Thoracic aorta (tissue), 2 donors: ENCODE results near the gene SYDE2. TPM values are rescaled to one million over a fixed set of nuclear protein-coding genes. Genes with fewer than 3 reads are reported as not detected.

ENCODE experiments used
- ATAC-seq: fragments of 150-250 bp; one replicate; pipeline ENCODE4 v1.8.0; 2017; ENCODE audit warnings: low read depth; ENCODE audit not compliant: insufficient number of reproducible peaks, low FRiP score
- DNase-seq: peaks from one replicate; pipeline ENCODE4 v3.0.0-alpha.2; 2020; ENCODE audit warnings: low spot score
- H3K27ac ChIP-seq, 2 donors: fragments of 200-600 bp; sonication (generic); 1 replicate in 1 of 2; 2 replicates in 1 of 2; pipeline ENCODE4 v1.5.1; 2016; ENCODE audit warnings: mild to moderate bottlenecking in 2 of 2, moderate library complexity in 2 of 2
- H3K27me3 ChIP-seq: fragments of 200-600 bp; sonication (generic); replicated peaks from 2 replicates; pipeline ENCODE4 v1.6.0; 2016; ENCODE audit warnings: mild to moderate bottlenecking; ENCODE audit not compliant: insufficient read depth
- H3K36me3 ChIP-seq: fragments of 200-600 bp; sonication (generic); one replicate; pipeline ENCODE4 v1.5.1; 2016
- H3K4me1 ChIP-seq, 2 donors: fragments of 200-600 bp; sonication (generic); 1 replicate in 1 of 2; 2 replicates in 1 of 2; pipeline versions ENCODE4 v1.5.1 to v1.6.0; 2016; ENCODE audit warnings: low read depth in 2 of 2, mild to moderate bottlenecking in 1 of 2; ENCODE audit not compliant: control insufficient read depth in 1 of 2
- H3K4me3 ChIP-seq: fragments of 200-600 bp; sonication (generic); 2 replicates; pipeline ENCODE4 v1.5.1; 2016; ENCODE audit warnings: mild to moderate bottlenecking
- H3K9me3 ChIP-seq: fragments of 200-600 bp; sonication (generic); 2 replicates; pipeline ENCODE4 v1.5.1; 2016
- CTCF ChIP-seq: fragments of 200-600 bp; sonication (generic); IDR thresholded peaks from one replicate; pipeline ENCODE4 v1.5.1; 2019; ENCODE audit warnings: antibody characterized with exemption
- total RNA-seq, 2 donors: library from RNA; depleted of rRNA; stranded (reverse); fragments of >200 nt; gene quantifications; one replicate each; pipeline versions ENCODE4 v1.1.0 to v1.2.3, GENCODE V29; 2016

Gene SYDE2
- total RNA-seq, 2 donors from 2014 or later: 13.4 to 17.0 TPM

DNA sequence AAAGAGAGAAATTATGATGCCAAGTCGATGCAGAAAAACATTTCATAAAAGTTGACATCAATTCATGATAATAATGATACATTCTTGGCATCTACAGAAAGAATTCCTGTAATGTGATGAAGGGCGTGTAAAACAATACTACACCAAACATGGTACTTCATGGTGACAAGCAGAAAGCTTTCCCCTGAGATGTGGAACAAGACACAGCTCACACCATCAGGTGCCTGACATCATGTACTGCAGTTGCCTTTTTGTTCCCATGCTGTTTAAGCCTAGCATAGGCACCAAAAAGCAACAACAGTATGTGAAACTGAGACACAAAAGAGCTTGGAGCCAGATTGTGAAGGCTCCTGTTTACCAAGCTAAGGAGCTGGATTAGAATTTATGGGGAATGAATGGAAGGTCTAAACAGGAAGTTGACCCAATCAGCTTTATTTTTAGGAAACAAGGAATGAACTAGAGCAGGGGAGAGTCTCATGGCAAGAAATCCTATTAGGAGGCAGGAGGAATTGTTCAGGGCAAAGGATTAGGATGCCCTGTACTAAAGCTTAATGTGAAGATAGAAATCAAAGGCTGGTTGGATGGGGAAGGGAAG lies 67.2 kb downstream of the SYDE2 start:
- DNase-seq: no peak
- no peak for TF ChIP-seq CTCF
- H3K9me3 ChIP-seq: no peaks in the 10 kb centered on the region
- no peaks in the 10 kb centered on the region for H3K27me3 ChIP-seq
- no peaks in the 10 kb centered on the region for H3K36me3 ChIP-seq
- H3K4me3 ChIP-seq: no peak overlapping the region
- H3K27ac ChIP-seq: no peak overlapping the region
- ATAC-seq: no peak
- H3K4me1 ChIP-seq: peaks cover 0 to 8% of the 10 kb centered on the region in 2 donors

DNA sequence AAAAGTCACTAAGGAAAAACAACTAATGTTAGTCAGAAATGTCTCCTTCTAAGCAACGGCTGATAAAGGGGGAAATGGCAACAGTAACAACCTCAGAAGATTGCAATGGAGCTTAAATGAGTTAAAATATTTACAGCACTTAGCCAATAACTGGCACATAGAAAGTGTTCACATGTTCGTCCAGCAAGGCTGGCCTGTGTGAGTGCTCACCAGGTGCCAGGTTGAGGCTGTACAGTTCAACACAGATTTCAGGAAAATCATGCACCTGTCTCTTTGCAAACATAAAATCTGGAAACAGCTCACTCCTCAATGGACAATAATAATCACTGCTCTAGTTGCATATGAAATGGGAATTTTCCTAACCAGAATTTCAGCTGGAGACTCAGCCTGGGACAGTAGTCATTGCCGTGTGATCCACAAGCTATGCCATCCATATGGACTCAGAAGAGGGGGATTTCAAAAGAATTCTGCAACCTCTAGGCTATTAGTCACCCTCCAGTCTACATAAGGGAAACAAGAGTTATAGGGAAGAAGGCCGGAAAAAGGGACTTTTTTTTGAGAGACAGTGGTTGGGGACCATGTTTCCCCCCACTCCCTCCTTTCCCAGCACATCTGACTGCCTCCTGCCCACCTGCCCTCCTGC lies 68.6 kb downstream of the SYDE2 start:
- no peak overlapping the region for H3K4me3 ChIP-seq
- no peak overlapping the region for H3K27ac ChIP-seq
- no peak for TF ChIP-seq CTCF
- no peaks in the 10 kb centered on the region for H3K27me3 ChIP-seq
- ATAC-seq (no peak), DNase-seq (no peak)
- H3K36me3 ChIP-seq: no peaks in the 10 kb centered on the region
- peaks cover 0 to 8% of the 10 kb centered on the region in 2 donors for H3K4me1 ChIP-seq
- H3K9me3 ChIP-seq: no peaks in the 10 kb centered on the region

- DNase-seq: no peak
- ATAC-seq: no peak
- H3K9me3 ChIP-seq: no peaks in the 10 kb centered on the region
Measured at GRCh38 chr1:85128316-85128715, 72.5 kb downstream of the SYDE2 start.

DNA sequence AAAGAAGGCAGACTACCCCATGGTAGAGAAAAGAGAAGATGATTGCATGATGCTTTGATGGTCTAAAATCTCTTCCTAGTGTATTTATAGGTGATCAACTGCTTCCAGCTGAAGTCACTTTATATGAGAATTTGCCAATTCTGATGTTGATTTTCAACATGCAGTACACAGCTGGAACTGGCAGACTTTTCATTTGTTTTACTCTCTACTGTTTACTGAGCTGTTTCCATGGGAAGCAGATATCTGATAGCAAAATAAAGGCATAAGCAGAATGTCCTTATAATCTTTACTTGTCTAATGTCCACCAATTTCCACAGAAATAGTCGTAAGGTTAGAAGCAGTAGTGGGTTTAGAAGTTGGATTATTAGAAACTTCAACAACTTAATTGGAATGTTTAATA lies 74.9 kb downstream of the SYDE2 start:
- no peak for TF ChIP-seq CTCF
- Histone ChIP-seq H3K27ac (no peak overlapping the region), H3K4me3 (no peak overlapping the region), H3K4me1 (no peaks in the 10 kb centered on the region), H3K27me3 (no peaks in the 10 kb centered on the region), H3K36me3 (no peaks in the 10 kb centered on the region), H3K9me3 (no peaks in the 10 kb centered on the region)
- DNase-seq: no peak
- ATAC-seq: no peak

More at GRCh38 chr1:85128316-85128715, 72.5 kb downstream of the SYDE2 start:
- no peak overlapping the region for H3K4me3 ChIP-seq
- H3K36me3 ChIP-seq: no peaks in the 10 kb centered on the region
- no peak for TF ChIP-seq CTCF
- H3K27me3 ChIP-seq: no peaks in the 10 kb centered on the region
- no peaks in the 10 kb centered on the region for H3K4me1 ChIP-seq
- H3K27ac ChIP-seq: peak overlapping the region in 1 of 2 donors; percentile 49

DNA sequence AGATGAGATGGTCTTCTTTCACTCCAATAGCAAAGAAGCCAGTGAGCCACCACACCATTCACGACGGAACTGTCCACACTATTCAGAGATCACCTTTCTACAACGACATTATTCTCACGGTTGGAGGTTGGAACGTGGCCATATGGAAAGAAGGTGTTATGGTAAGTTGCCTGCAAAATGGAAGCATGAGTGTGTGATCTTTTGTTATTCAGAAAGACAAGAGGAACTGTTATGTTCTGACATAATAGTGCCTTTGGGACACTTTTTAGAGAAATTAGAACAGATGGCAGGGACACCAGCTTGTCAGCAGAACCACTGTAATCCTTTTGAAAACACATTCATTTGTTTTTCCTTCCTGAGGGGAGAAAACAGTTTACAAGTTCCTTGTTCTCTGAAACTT lies 76.7 kb downstream of the SYDE2 start:
- ATAC-seq: no peak
- H3K4me3 ChIP-seq: no peak overlapping the region
- H3K27ac ChIP-seq: no peak overlapping the region
- no peak for DNase-seq
- no peaks in the 10 kb centered on the region for H3K27me3 ChIP-seq
- no peak for TF ChIP-seq CTCF
- no peaks in the 10 kb centered on the region for H3K36me3 ChIP-seq
- no peaks in the 10 kb centered on the region for H3K4me1 ChIP-seq
- no peaks in the 10 kb centered on the region for H3K9me3 ChIP-seq
